HG02763 (cell line): ENCODE data around the gene SSH2.

ENCODE experiments used
- ATAC-seq: cut with Tn5 transposase; IDR thresholded peaks from one replicate; pipeline ENCODE4 v1.9.1; 2021; ENCODE audit warnings: mild to moderate bottlenecking, moderate library complexity; ENCODE audit not compliant: unreplicated experiment

Gene SSH2

GRCh38 chr17:29594519-29595090, 335.4 kb downstream of the SSH2 start:
- no peak for ATAC-seq

DNA sequence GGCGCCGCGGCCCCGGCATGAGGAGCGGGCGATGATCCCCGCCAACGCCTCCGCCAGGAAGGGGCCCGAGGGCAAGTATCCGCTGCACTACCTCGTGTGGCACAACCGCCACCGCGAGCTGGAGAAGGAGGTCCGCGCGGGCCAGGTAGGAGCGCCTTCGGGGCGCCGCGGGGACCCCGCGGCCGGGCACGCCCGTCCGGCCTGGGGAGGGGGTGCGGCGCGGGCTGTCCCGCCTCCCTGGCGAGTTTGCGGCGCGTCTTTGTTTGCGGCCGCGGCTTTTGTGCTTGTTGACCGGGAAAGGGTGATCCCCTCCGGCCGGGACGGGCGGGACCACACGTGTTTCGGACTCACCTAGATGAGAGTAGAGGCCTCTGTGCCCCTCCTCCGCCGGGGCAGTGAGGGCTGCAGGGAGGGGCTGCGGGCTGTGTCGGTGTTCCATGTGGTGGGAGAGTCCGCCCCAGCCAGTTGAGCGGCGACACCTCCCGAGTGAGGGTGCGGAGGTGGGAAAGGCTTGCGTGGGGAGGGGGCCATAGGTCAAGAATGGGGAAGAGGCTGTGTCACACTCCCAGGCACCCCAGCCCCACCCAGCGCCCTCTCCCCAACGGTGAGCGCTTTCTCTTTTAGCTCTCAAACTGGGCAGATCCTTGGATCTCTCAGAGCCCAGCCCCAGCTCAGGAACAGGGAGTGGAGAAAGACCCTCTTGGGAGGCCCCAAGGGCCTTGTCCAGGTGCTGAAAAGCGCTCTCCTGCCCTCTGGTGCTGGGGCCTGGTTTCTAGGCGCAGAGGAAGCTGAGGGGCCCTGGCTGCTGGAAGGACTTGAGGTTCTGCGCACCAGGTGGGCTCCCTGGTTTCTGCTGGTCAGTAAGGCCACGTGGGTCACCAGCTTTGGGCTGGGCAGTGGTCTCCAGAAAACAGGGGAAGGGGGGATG, 336.2 kb downstream of the SSH2 start:
- no peak for ATAC-seq

DNA sequence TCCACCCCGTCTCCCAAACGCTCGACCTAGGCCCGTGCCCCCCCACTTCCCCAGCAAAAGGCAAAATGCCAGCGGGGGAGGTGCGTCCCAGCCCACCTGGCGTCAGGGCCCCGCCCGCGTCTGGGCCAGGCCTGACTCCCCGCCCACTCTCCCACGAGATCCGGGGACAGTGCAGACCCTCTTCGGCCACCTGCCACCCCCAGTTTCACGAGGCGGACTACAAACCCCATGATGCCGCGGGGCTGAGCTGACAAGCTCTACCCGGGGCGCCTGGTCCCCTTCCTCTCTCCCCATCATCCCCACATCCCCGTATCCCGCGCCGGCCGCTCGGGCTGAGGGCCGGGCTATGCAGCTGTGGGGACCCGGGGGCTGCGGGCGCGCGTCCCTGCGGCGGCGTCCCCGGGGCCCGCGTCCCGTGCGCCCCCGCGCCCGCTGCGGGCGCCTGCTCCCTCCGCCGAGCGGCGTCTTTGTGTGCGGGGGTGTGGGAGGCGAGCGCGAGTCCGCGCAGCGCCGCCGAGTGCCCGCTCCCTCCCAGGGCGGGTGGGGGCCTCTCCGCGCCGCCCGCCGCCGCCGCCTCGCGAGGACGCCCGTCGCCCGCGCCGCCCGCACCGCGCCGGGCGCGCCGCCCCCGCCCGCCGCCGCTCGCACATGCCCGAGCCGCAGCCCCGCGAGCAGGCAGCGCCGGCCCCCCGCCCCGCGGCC, 337.0 kb downstream of the SSH2 start, which contains the start of gene ANKRD13B:
Gene ANKRD13B (plus strand): TSS at position 283 of the 702 bp plus-strand sequence. CDS start 490 bp downstream, outside the sequence.
- no peak for ATAC-seq

DNA sequence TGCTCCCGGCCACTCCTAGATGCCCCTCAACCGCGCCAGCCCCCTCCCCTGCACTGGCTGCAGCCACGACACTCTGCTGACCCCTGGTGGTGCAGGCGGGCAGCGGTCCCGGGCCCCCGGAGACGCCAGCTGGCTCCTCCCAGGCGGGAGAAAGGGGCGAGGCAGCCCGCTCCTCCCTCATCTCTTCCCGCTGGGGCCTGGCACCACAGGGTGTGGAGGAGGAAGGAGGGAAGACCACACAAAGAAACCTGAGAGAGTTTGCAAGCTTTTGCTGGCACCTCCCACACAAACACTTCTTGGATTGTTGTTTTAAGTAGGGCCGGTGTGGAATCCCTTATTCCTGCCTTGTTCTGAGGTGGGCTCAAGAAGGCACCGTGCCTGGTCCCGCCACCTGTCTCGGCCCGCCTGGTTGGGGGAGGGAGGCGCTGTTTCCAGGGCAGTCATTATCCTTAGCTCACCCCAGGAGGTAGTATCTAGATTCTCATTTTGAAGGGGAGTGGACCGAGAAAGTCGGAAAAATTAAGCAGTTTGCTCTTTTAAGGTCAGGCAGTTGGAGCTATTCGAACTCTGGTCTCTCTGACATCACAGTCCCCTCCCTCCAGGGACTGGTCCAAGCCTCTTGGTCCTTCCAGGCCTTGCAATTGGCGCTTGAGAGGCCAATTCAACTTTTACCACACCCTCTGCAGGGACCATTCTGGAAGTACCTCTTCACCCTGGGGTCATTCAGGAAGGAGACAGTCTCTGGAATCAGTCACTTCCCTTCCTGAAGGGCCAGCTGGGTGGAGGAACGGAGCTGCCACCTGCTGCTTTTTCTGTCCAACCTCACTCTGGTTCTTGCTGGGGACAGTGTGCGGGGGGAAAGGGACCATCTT, 338.1 kb downstream of the SSH2 start:
- no peak for ATAC-seq

GRCh38 chr17:29591146-29591736, 338.8 kb downstream of the SSH2 start:
- ATAC-seq: no peak

- ATAC-seq: no peak
Measured at GRCh38 chr17:29590411-29591145, 339.4 kb downstream of the SSH2 start.

DNA sequence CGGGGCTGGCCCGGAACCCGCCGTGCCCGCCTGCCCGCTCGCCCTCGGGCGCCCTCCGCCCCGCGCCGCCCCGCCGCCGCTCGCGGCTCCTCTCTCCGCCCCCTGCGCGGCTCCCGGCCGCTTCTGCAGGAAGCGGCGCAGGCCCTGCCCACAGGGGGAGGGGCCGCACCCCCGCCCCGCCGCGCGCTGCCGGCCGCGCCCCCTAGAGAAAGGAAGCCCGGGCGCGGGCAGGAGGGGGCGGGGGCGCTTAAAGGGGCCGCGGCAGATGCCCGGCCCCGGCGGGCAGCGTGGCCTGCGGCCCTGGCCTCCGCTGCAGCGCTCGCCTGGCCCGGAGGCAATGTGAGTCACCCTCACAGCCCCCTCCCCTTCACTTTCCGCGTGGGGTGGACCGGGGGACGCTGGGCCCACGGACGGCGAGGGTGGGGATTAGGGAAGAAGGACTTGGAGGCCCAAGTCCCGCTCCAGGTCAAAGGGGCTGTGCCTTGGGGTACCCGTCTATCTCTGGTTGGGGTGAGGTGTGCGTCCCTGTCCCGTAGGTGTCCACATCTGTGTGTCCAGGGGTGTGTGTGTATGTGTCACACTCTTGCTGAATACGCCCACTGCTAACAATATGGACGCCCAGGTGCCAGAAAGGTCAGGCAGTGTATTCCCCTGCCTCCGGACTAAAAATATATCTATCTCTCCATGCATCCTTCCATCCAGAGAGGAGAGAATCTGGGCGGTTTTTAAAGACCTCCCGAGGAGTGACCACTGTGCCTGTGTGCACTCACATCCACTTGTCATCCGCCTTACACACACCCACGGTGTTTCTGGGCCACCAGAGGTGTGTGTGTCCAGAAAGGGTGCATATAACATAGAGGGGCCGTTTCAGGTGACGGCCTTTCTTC, 340.3 kb downstream of the SSH2 start, which contains the start of gene GIT1:
Gene GIT1 (minus strand): TSS at position 125 of the 887 bp plus-strand sequence. CDS start 270 bp downstream, outside the sequence.
- ATAC-seq: peak; percentile 63

GRCh38 chr17:29588562-29589411, 341.2 kb downstream of the SSH2 start:
- ATAC-seq: peak; percentile 6

- ATAC-seq: no peak
Measured at GRCh38 chr17:29588017-29588561, 341.9 kb downstream of the SSH2 start.

DNA sequence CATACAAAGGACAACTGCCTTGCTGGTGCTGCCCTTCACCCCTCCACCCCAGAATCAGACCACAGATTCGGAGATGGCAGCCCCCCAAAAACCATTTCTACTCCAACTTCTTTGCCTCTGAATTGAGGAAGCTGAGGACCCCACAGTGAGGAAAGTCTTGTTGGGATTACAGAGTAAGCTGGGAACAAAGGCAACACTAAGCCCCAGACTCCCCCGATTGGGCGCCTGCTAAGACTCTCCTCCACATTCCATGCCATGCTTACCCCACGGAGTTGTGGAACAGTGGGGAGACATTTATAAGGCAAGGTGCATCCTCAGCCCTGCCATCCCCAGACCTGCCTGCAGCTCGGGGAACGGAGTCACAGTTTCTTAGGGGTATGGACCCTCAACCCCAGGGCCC, 342.4 kb downstream of the SSH2 start:
- ATAC-seq: no peak

DNA sequence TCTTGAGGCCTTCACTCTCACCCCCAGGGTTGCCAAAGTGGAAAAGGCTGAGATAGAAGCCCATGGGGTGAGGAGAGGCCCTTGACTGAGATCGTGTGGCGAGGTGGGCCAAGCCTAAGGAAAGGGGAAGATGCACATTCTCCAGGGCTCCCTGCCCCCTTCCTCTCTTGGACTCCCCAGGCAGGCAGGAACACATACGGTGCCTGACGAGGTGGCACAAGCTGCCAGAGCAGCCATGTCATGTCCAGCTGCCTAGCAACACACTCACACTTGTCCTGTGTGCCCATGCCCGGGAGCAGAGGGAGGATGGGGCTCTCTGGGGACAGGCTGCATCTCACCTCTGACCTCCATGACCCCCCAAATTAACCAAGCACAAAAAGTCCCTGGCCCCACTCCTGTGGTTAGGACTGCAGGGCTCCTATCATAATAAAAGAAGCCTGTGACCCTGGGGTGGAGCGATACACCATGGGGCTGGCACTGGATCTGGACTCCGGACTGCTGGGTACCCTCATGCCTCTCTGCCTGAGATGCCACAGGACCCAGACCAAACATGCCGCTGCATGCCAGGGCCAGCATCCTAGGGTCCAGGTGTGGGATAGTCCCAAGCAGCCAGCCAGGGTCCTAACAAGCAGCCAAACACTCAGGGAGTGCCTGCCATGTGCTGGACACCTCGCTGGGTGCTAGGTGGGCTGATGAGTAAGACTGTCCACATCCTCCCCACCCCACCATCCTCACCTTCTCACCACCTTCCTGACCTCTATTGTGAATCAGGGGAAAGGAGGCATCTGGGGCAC, 343.2 kb downstream of the SSH2 start:
- ATAC-seq: no peak

DNA sequence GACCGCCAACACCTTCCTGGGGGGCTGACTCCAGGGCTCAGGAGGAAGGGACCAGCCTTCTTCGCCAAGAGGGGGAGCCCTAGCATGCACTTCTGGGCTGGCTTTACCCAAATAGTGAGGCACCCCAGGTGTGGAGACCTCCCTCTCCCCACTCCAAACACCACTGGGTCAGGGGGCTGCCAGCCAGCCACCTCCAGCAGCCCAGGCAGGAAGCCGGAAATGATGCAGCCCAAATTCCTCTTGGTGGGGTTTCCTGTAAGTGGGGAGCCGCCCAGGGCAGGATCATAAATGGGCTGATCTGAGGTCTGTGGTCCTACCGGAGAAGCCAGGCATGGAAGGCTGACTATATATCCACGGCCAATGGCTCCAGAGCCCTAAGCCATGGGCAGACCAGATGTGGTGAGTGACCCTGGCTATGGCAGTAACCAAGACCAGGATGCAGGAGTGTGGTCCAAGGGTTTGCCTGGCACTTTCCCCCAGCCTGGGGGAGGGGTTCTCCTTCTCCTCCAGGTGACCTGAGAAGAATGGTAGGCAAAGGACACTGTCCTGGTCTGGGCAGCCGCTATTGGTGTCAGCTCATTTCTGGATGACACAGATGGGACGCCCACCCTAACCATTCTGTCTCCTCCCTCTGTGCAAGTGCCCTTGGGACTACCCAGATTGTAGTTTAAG, 344.8 kb downstream of the SSH2 start:
- ATAC-seq: no peak

DNA sequence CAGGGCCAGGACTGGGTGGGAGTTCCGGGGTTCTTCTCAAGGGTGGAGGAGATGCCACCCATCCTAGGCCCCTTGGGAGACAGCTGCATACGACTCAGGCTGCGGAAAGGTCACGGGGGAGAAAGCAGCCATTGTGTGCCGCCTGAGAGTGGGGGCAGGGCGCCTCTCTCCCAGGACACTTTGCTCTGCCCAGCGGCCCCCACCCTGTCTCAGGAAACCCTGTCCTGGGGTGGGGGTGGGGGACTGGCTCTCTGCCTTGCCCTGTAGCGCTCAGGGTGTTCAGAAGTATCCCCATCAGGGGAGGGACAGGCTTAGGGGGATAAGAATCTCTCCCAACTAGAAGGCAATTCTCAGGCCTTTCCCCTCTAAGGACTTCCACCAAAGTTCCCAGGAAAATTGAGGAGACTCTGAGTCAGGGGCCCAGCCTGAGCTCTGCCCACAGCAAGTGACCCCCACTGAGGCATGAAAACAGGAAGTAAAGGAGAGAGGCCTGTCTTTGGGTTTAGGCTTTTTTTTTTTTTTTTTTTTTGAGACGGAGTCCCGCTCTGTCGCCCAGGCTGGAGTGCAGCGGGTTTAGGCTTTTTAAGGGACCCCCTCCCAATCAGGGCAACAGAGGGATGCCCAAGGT, 345.5 kb downstream of the SSH2 start:
- no peak for ATAC-seq

DNA sequence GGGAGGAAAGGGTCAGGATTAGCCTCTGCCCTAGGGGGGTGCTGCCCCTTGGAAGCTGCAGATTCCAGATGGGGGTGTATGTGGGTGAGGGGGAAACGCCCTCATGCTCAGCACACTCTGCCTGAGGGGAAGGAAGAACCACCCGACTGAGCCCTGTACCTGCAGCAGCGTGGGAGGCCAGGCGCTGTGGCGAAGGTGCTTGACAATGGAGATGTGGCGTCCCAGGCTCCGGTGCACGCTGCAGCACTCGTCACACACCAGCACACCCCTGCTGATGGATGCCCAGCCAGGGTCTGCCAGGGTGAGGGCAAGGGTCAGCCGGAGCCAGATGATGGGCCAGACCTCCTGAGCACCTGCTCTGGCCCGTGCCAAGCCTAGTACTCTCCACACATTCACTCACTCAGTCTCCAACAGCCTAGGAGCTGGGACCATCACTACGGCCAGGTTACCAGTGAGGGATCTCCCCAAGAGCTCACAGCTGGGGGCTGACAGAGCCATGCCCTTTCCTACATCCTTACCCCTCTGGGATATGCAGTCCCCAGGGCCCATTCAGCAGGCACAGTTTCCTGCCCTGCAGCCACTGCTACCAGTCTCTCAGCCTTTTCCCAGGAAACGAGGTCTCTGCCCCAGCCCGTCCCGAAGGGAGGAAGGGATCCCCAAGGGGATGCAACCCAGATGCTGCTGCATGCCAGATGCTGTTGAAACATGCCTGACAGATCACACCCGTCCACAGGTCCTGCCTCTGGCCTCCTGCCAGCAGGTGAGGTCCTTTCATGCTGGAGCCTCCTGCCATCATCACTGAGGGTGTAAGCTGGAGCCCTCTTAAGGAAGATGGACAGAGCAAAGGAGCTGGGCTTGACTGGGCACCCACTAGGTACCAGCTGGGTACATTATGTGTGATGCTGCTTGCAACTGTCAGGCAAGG, 346.4 kb downstream of the SSH2 start:
- no peak for ATAC-seq
